Stimulated activated CD4-positive, alpha-beta T cell treated with anti-CD3 and anti-CD28 coated beads, Interleukin-15, amount 100 ng/mL, for 1 hour (primary cell): ENCODE measurements around the gene NBAS.
"Not testable (repeated sequence)": the region's sequence is repeated elsewhere in the genome, so short reads cannot be mapped to it uniquely, and the experiment has no call there.

Experiments
- DNase-seq, 2 donors: peaks; one replicate each; pipeline ENCODE4 v3.0.0-alpha.2; 2020; ENCODE audit warnings: low read depth in 1 of 2, low spot score in 1 of 2

Gene NBAS

GRCh38 chr2:15561574-15562344, 625 bp upstream of the NBAS start:
- peak in 1 of 2 donors; percentile 12 for DNase-seq

- no peak for DNase-seq
Observed at GRCh38 chr2:15560140-15560987, 770 bp downstream of the NBAS start.

DNA sequence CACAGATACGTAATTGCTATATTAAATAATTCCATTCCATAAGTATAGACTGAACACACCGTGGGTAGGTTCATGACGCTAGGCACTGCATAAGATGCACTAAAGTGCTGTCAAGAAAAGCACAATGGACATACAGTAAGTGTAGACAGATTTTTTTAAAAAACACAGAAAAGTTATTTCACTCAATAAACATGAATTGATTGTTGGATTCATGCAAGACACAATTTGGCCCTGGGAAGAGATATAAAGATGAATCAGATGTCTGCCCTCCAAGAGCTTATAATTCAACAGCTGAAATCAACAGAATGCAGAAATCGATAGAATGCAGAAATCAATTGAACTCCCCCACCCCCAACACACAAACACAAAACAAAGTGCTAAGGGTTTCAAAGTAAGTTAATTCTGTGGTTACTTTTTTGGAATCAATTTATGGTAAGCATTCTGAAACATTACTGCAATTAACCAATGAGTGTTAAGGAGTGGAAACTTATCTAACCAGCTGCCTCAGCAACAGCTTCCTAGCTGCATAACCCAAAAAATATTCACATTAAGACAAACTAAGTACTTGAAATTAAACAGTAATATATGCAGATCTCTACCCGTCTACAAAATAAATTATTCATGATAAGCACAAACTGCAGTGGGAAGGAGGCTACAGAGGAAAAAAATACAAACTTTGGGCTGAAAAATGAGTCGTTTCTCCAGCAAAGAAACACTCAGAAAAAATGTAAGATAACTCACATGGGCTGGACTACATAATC, 1.6 kb downstream of the NBAS start:
- no peak for DNase-seq

DNA sequence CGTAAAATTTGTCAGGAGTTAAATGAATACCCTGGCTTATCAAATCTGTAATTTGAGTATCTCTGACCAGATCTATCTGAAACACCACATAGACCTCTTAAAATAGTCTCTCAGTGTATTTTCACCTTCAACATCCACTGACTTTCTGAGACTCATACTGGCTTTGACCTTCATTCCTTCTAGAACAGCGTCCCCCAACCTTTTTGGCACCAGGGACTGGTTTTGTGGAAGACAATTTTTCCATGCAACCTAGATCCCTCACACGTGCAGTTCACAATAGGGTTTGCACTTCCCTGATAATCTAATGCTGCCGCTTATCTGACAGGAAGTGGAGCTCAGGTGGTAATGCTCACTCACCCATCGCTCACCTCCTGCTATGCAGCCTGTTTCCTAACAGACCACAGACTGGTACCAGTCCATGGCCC, 3.2 kb downstream of the NBAS start:
- no peak for DNase-seq

DNA sequence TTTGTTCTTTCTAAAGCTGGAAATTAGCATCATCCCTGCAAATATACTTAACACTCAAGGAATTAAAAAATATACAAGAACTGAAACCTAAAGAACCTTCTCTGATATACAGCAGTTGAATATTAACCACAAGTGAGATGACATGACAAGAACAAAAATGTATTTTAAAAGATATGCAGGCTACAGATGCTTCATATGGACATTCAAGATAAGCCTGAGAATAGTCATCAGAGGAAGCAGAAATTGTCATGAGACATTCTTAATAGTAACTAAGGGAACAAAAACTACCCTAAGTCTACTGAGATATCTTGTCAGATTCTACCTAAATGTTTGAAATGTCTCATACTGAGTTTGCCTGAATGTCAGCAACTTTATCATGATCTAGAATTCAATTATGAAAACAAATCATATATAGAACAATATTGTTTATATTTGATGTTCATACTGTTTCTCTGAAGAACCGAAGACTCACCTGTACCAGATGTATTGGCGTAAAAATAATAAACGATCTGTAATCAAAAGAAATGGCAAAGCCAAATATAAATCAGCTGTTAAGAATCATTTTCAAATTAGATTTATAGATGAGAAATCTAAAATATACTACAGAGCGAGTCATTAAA, 4.7 kb downstream of the NBAS start:
- no peak for DNase-seq

GRCh38 chr2:15555760-15556193, 5.4 kb downstream of the NBAS start:
- DNase-seq: no peak

DNA sequence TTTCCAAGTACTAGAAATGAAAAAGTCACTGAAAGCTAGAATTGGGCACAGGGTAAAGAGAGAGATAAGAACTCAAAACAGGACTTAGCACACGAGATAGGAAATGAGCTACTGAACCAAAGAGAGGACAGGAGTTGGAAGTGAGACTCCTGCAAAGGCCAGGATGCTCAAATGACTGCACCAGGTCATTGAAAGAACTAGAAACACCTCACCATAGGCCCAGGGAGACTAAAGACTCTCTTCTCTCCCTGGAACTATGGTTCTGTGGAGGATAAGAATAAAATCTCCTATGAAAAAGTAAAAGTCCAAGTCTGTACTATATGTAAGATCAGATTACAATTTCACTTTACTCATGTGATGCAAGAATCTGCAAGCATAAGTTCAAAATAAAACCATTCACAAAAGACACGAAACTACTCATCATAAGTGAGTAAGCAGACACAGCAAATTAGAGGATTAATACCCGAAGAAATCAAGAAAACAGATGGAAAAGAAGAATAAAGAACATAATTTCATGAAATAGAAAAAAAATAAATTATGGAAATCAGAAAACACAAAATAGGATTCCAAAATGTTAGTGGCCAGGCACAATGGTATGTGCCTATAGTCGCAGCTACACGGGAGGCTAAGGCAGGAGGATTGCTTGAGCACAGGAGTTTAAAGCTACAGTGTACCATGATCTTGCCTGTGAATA, 6.5 kb downstream of the NBAS start:
- DNase-seq: no peak

DNA sequence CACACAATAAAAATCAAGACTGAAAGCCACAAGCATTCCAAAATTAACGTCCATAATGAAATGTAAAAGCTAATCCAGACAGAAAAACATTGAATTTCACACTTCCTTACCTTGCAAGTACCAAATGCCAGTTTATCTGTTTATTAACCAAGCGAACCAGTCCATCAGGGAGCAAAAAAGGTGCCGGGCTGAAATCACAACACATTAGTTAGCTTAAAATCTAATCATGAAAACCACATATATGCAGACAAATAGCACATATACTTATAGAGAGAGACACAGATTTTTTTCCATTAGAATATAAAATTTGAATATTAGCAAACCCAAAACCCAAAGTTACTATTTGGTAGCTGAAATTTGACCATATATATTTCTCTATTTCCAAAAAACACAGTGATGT, 7.2 kb downstream of the NBAS start:
- no peak for DNase-seq

DNA sequence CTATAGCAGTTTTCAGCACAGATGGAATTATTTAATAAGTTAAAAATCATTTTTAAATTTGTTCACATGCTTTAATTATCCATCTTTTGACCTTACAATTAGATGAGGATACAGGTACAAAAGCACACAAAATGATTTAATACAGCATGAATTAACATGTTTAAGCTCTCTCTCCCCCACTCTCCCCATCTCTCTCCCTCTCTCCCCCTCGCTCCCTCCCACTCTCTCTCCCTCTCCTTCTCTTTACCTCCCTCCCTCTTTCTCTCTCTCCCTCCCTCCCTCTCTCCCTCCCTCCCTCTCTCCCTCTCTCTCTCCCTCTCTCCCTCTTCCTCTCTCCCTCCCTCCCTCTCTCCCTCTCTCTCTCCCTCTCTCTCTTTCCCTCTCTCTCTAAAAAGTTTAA, 7.6 kb downstream of the NBAS start:
- DNase-seq: no peak

DNA sequence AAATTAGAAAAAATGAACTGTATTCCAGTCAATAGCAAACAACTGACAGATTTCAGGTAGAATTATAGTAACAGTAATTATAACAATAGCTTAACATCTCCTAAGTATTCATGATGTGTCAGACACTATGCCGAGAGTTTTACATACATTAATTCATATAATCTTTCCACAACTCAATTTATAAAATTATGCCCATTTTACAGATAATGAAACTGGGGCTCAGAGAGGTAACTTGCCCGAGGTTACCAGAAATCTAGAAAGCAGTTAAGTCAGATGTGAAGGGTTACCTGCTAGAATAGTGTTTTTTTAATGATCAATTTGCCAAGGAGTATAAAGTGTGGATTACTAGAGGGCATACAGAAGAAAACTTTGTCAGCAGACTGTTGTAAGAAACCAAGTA, 12.2 kb downstream of the NBAS start:
- no peak for DNase-seq

DNA sequence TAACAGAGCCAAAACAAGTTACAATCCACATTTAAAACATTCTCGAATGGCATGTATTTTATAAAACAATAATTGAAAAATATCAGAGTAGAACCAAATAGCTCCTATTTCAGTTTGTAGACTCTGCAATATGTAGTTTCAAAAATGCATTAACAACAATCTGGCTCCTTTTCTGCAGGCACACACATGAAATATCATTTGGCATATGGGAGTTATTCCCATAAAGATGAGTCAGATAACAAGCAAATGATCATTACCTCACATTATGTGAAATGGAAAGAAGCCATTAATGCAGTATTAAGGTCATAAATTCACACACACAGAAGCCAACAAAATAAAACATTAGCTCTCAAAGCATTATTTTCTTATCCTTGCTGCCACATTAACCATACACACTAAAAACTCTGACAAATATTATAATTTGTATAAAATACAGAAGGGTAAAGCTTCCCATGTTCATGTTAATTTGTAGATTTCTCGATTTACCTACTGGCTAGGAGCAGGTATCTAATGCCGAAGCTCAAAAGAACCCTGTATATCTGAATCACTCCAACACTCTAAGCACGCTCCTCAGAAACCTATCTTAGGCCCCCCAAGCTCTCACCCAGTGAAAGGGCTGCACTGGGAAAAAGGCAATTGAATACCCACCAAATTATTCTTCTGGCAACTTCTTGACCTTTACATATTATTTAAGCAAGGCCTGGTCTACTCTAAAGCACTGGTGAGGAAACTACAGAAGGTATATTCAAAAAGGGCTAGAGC, 13.8 kb downstream of the NBAS start:
- DNase-seq: no peak

- DNase-seq: no peak
Observed at GRCh38 chr2:15546297-15547098, 14.6 kb downstream of the NBAS start.

DNA sequence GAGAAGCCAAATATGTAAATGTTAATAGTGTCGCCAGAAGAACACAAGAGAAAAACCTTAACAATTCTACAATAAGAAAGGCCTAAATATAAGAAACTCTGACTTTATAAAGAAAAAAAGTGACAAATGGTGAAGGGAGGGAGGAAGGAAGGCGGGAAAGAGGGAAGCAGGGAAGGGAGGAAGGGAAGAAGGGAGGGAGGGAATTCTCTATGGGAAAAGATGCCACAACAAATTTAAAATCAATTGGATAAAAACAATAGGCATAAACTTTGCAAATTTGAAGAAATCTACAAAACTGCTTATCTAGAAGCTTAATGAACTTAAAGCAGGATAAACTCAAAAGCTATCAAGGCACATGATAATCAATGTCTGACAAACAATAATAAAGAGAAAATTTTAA, 16.9 kb downstream of the NBAS start:
- no peak for DNase-seq

DNA sequence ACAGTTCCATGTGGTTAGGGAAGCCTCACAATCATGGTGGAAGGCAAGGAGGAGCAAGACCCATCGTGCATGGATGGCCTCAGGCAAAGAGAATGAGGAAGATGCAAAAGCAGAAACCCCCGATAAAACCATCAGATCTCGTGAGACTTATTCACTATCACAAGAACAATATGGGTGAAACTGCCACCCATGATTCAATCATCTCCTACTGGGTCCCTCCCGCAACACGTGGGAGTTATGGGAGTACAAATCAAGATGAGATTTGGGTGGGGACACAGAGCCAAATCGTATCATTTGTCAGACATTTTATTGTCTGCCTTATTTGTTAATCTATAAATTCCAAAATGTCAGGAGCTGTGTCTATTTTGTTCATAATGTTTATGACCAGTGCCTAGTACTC, 17.6 kb downstream of the NBAS start:
- DNase-seq: no peak

- DNase-seq: no peak
Observed at GRCh38 chr2:15543053-15543452, 18.1 kb downstream of the NBAS start.

GRCh38 chr2:15542269-15542668, 18.9 kb downstream of the NBAS start:
- DNase-seq: not testable (repeated sequence)

- DNase-seq: not testable (repeated sequence)
Observed at GRCh38 chr2:15540523-15540922, 20.6 kb downstream of the NBAS start.

- no peak for DNase-seq
Observed at GRCh38 chr2:15539999-15540398, 21.1 kb downstream of the NBAS start.

DNA sequence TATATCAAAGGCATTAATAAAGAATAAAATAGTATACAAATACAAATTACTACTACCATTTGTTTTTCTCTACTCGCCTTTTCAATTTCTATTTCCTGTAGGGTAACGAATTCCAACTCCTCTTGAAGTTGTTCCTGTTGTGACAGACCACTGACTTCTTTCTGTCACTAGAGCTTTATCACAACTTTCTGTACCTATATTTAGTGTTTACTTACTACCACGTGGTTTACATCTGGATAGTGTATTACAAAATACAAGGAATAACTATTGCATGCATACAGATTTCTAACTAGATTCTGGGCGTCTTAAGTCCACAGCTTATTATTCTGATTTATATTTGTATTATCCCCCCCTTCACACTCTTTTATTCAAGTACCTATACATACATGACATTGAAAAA, 22.3 kb downstream of the NBAS start:
- no peak for DNase-seq
